NOMO-1 (cell line): ENCODE results near the gene SLC2A13.

ENCODE experiments used
- DNase-seq, 2 experiments: peaks; one replicate each; lab custom pipeline; 2025; ENCODE audit not compliant: unreplicated experiment in 2 of 2; lab: John Stamatoyannopoulos, UW

The SLC2A13 gene

GRCh38 chr12:40002178-40003169, 103.4 kb downstream of the SLC2A13 start:
- DNase-seq, result peak in 1 of 2 experiments; percentile 9

- DNase-seq, result no peak
Measured at GRCh38 chr12:40001406-40001805, 104.5 kb downstream of the SLC2A13 start.

GRCh38 chr12:40000884-40001283, 105.0 kb downstream of the SLC2A13 start:
- DNase-seq, result no peak

- DNase-seq, result no peak
Measured at GRCh38 chr12:39993268-39993667, 112.6 kb downstream of the SLC2A13 start.

- peak; percentile 63 to 67 for DNase-seq
Measured at GRCh38 chr12:39990122-39991101, 115.5 kb downstream of the SLC2A13 start.

GRCh38 chr12:39989501-39989900, 116.4 kb downstream of the SLC2A13 start:
- no peak for DNase-seq

GRCh38 chr12:39988574-39988973, 117.3 kb downstream of the SLC2A13 start:
- DNase-seq, result no peak

GRCh38 chr12:39986674-39987073, 119.2 kb downstream of the SLC2A13 start:
- DNase-seq, result no peak

- DNase-seq, result no peak
Measured at GRCh38 chr12:39984670-39985069, 121.2 kb downstream of the SLC2A13 start.

GRCh38 chr12:39975374-39975918, 130.4 kb downstream of the SLC2A13 start:
- DNase-seq, result peak in 1 of 2 experiments; percentile 6

- peak; percentile 85 to 88 for DNase-seq
Measured at GRCh38 chr12:39972119-39972518, 133.8 kb downstream of the SLC2A13 start.

- DNase-seq, result no peak
Measured at GRCh38 chr12:39971348-39971747, 134.5 kb downstream of the SLC2A13 start.

GRCh38 chr12:39966721-39967120, 139.2 kb downstream of the SLC2A13 start:
- DNase-seq, result no peak

GRCh38 chr12:39966256-39966655, 139.6 kb downstream of the SLC2A13 start:
- no peak for DNase-seq

- DNase-seq, result no peak
Measured at GRCh38 chr12:39959467-39959866, 146.4 kb downstream of the SLC2A13 start.

GRCh38 chr12:39959031-39959430, 146.8 kb downstream of the SLC2A13 start:
- DNase-seq, result no peak

GRCh38 chr12:39958377-39958776, 147.5 kb downstream of the SLC2A13 start:
- DNase-seq, result no peak

- DNase-seq, result no peak
Measured at GRCh38 chr12:39956725-39957124, 149.2 kb downstream of the SLC2A13 start.

- no peak for DNase-seq
Measured at GRCh38 chr12:39946361-39947280, 159.3 kb downstream of the SLC2A13 start.

GRCh38 chr12:39937119-39937518, 168.8 kb downstream of the SLC2A13 start:
- DNase-seq, result no peak
